CD4-positive, alpha-beta T cell treated with Interleukin-17A for 1 hour (primary cell): ENCODE results near the gene IMMP1L.
A peak's percentile ranks its signal among the peaks of the same experiment; 100 is the strongest.

Experiments
- DNase-seq: peaks from one replicate; pipeline ENCODE4 v3.0.0-alpha.2; 2020

IMMP1L gene

GRCh38 chr11:31464436-31464835 is 45.0 kb downstream of the IMMP1L start:
- DNase-seq, result no peak

GRCh38 chr11:31455177-31455576 is 54.2 kb downstream of the IMMP1L start:
- no peak for DNase-seq

- no peak for DNase-seq
Observed at GRCh38 chr11:31450841-31451240, 58.6 kb downstream of the IMMP1L start.

DNA sequence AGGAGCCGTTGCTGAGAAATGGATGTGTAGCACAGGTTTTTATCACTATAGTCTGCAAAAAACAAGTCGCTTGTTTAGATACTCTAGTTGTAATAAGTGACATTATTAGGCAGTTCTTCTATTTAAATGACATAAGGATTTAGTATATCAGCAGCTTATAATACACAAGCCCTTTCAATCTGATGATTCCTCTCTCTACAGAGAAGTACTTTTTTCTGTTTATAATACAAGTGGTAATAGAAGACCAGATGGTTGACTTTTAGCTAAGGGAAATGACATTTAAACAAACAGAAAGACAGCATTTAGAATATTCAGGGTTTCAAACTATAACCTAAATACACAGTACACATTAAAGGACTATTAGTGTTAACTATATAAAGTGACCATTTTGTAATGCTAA is 60.4 kb downstream of the IMMP1L start:
- DNase-seq, result no peak

DNA sequence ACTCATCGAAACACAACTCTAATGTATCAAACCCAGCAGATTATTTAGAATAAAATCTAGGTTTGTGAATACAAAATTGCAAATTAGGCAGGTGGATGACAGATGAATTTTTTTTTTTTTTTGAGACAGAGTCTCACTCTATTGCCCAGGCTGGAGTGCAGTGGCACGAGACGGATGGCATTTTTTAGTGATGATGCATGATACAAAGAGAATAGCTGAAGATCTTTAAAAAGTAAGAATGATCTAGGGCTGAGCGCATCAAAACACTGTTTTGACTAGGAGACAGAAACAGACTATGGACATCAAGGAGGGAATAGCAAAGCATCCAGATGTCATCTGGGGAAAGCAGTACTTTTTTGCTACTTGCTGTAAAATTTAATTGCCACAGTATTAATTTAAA is 63.8 kb downstream of the IMMP1L start:
- no peak for DNase-seq

DNA sequence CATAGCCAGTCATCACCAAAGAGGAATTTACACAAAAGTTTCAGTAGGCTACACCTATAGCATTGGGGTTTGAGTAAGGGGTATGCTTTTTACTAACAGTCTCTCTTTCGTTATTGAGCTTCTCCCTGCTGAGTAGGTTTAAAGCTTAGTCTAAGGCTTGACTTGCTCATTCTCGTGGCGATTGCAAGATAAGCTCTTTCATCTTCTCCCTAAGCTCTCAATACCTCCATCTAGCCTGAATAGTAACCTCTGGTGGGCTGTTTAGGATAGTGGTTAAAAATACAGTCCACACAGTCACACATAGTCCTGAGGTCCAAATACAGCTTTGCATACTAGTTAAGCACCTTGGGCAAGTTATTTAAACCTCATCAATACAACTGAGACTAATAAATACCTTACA is 65.6 kb downstream of the IMMP1L start:
- DNase-seq, result no peak

DNA sequence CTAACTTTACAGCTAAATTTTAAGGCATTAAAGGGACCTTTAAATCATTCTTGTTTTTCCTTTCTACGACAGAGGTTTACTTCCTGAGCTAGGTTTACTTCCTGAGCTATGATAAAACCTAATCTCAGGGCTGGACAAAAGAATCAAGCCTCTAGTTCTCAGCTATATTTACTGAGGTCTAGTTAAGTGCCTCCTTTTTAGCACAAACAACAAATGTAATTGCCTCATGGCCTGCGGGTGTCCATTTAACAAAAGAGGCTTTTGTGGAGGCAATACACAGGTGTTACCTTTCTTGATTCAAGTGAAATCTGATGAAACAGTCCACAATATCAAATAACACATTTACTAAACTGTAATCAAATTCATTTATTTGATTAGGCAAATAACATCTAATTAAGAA is 67.3 kb downstream of the IMMP1L start:
- DNase-seq, result no peak

- DNase-seq, result no peak
Observed at GRCh38 chr11:31441296-31441695, 68.1 kb downstream of the IMMP1L start.

GRCh38 chr11:31437742-31438435 is 71.5 kb downstream of the IMMP1L start:
- no peak for DNase-seq

GRCh38 chr11:31433851-31434250 is 75.6 kb downstream of the IMMP1L start:
- DNase-seq, result no peak

DNA sequence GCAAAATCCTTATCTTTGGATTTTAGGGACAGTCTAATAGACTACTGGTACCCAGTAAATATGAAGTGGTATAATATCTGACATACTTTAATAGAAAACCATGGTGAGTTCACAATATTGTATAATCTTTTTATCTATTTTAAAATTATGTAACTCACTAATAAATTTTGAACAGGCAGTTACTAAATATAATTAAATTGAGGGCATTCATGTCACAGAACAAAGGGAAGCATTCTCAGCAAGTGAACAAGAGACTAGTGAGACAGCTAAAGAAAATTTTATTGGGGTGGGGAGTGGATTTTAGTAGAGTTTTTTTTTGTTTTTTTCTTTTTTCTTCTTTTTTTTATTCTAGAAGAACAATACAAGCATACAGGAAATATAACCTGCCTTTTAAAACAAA is 84.8 kb downstream of the IMMP1L start:
- DNase-seq, result no peak

GRCh38 chr11:31422703-31423102 is 86.7 kb downstream of the IMMP1L start:
- no peak for DNase-seq

GRCh38 chr11:31421820-31422219 is 87.6 kb downstream of the IMMP1L start:
- DNase-seq, result no peak

DNA sequence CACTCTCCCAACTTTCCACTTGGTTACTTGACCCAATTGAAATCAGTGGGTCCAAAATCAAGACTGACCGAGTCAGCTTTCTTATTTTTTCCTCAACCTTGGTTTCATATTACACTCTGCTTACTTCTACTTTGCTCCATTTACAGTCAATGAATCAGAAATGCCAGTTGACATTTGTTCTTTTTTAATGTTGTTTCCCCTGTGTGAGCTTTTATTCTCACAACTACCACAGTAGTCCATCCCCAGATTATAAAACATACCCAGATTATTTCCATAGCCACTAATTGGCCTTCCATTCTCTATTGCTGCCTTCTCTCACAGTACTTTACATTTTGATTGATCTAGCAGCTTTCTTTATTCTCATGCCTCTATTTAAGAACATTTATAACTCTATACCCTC is 89.8 kb downstream of the IMMP1L start:
- no peak for DNase-seq

- no peak for DNase-seq
Observed at GRCh38 chr11:31419138-31419537, 90.3 kb downstream of the IMMP1L start.

GRCh38 chr11:31417816-31418215 is 91.6 kb downstream of the IMMP1L start:
- DNase-seq, result no peak

DNA sequence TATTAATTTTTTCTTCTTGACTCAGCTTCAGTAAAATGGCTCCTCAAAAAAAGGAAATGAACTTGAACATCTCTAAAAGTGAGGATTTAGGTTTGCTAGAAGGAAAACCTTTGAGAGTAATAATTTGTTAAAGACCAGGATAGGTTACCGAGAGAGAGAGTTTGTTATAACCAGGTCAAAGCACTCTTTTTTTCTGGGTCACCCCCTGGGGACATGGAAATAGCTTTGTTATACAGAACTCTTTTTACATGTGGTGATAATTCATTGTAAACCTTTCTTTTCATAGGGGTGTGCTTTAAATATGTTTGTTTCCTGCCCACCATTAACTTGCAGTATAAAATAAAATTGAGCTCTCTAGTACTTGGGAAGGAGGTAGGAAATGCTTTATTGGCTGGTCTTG is 92.1 kb downstream of the IMMP1L start:
- DNase-seq, result no peak

- no peak for DNase-seq
Observed at GRCh38 chr11:31415435-31415834, 94.0 kb downstream of the IMMP1L start.

DNA sequence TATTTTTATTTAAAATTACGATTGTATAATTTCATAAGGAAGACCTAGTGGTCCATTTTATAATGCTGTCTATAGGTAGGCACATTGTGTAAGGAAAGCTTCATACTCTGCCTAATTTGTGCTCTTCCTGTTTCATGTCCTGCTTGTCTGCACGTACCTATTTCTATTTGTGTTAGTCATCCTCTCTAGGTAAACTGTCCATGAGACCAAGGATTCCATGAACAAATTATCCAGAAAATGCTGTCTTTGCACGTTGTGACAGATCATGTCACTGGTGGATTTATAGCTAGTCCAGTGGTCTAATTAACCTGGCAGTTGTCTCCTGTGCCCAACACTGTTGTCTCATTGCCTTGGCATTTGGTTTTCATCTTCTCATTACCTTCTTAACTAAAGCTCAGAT is 95.1 kb downstream of the IMMP1L start:
- DNase-seq, result no peak

GRCh38 chr11:31412946-31413345 is 96.5 kb downstream of the IMMP1L start:
- no peak for DNase-seq

DNA sequence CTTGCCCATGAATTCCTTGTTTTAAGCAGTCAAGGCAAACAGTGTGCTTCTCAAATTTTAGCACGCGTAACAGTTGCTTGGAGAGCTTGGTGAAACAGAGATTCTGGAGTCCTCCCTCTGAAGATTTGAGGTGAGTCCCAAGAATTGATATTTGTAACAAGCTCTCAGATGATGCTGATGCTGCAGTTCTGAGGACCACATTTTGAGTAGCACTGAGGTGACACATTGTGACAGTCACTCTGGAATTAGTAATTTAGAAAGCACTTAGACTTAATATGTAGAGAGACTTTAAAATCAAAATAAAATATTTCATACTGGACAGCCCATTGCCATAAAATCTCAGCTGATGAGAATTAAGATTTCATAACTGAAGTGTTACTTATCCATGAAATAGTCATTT is 101.2 kb downstream of the IMMP1L start:
- no peak for DNase-seq

- no peak for DNase-seq
Observed at GRCh38 chr11:31404614-31405013, 104.8 kb downstream of the IMMP1L start.

GRCh38 chr11:31397239-31397834 is 112.1 kb downstream of the IMMP1L start:
- peak; percentile 27 for DNase-seq

- no peak for DNase-seq
Observed at GRCh38 chr11:31387379-31387778, 122.0 kb downstream of the IMMP1L start.

GRCh38 chr11:31383116-31383515 is 126.3 kb downstream of the IMMP1L start:
- DNase-seq, result no peak
